Pancreas (tissue), 10 donors: ENCODE results near the gene TMEM131. TPM values are rescaled to one million over a fixed set of nuclear protein-coding genes. Genes with fewer than 3 reads are reported as not detected.

Experiments
- ATAC-seq, 4 donors: fragments of 200-7000 bp; cut with Tn5 transposase; one replicate each; pipeline versions ENCODE4 v1.8.0 to v1.9.1; 2020; ENCODE audit warnings: mild to moderate bottlenecking in 4 of 4, moderate library complexity in 4 of 4
- DNase-seq, 6 donors: peaks; one replicate each; pipeline ENCODE4 v3.0.0-alpha.2; 2020
- FAIRE-seq: peaks from 2 replicates; lab custom pipeline; 2012; peaks lifted over from hg19 to GRCh38; lab: Jason Lieb, UNC
- H3K27ac ChIP-seq, 4 donors: fragments of 200-600 bp; sonication (generic); 1 replicate in 3 of 4; 2 replicates in 1 of 4; pipeline versions ENCODE4 v1.5.0 to v1.8.0; 2020
- H3K27me3 ChIP-seq, 4 donors: fragments of 200-600 bp; one replicate each; pipeline ENCODE4 v1.8.0; 2021
- H3K36me3 ChIP-seq, 3 donors: fragments of 200-600 bp; sonication (generic) in 1 of 3; one replicate each; pipeline versions ENCODE4 v1.5.0 to v1.8.0; 2020 to 2021
- H3K4me1 ChIP-seq, 3 donors: fragments of 200-600 bp; one replicate each; pipeline ENCODE4 v1.8.0; 2021
- H3K4me3 ChIP-seq, 4 donors: fragments of 200-600 bp; sonication (generic) in 2 of 4; one replicate each; pipeline versions ENCODE4 v1.5.0 to v1.8.0; 2020 to 2021
- H3K9me3 ChIP-seq, 4 donors: fragments of 200-600 bp; one replicate each; pipeline ENCODE4 v1.8.0; 2021
- WGBS, 2 donors: extraction: QIAGEN DNeasy Blood & Tissue Kit; methylation state at CpG; one replicate each; pipeline ENCODE4 v1.1.7; 2013; 5-methylcytosine and 5-hydroxymethylcytosine counted together
- intact Hi-C, 3 donors: fragments of 100-400 bp; cut with DNase I; formaldehyde crosslinking; loops; one replicate each; pipeline versions ENCODE4 v1.11.1 to v1.14.2; 2022
- polyA plus RNA-seq, 2 donors: library from polyadenylated mRNA; stranded (reverse); fragments of 200-250 nt; gene quantifications; one replicate each; pipeline ENCODE4 v1.2.3, GENCODE V29; 2013
- total RNA-seq, 6 donors: library from RNA; stranded (reverse); fragmentation: NEBNext Ultra II Directional in 4 of 6; extraction: Animal tissue kit (Norgen Biotek cat#: 25700) in 4 of 6; gene quantifications; one replicate each; pipeline versions ENCODE4 v1.2.1 to v1.2.4, GENCODE V29; 2021 to 2023
- TF ChIP-seq, protein P1 (sequence below), 4 donors: fragments of 200-600 bp; sonication (generic) in 3 of 4; IDR thresholded peaks; one replicate each; pipeline versions ENCODE4 v1.5.0 to v1.8.0; 2021; ENCODE audit warnings: antibody characterized with exemption in 4 of 4
- donor health status: healthy with polysubstance abuse.
- donor health status: DM: no; HTN: no; CAD: no; lungs with moderate emphysema.
- donor health status: DM: no; HTN: no; CAD: no.
- donor health status: control.
- donor health status: control.
- donor health status: Bipolar disorder and iron deficiency.
- donor health status: DM: yes; HTN: yes; CAD: no.
- donor health status: DM: no; HTN: no; CAD: no.
- donor health status: DM: no; HTN: no; CAD: no.
- donor health status: DM: yes; HTN: yes; CAD: no.

The TMEM131 gene
- total and polyA plus RNA-seq, 8 donors: 8.1 to 26.5 (median 19.4) TPM

DNA sequence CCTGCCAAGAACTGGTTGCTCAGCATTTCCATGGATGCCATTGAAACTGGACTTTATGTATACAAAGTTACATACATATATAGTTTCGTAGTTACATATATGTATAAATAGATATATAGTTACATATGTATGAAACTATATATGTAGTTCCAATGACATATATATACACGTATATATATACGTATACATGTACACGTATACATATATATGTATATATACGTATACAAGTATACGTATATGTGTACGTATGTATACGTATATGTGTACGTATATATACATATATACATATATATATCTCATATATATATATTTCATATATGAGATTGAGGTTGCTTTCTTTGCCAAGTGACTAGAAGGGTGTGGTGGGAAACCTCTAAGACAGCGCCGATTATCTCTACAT, 10.6 kb upstream of the TMEM131 start:
- Histone ChIP-seq H3K4me1 (no peaks in the 10 kb centered on the region), H3K4me3 (no peak overlapping the region), H3K27ac (no peak overlapping the region), H3K9me3 (no peaks in the 10 kb centered on the region), H3K27me3 (no peaks in the 10 kb centered on the region), H3K36me3 (no peaks in the 10 kb centered on the region)
- 87 to 95% methylated on average over 11 of the region's 11 CpGs for WGBS, 2 donors
- TF ChIP-seq, protein P1, sequence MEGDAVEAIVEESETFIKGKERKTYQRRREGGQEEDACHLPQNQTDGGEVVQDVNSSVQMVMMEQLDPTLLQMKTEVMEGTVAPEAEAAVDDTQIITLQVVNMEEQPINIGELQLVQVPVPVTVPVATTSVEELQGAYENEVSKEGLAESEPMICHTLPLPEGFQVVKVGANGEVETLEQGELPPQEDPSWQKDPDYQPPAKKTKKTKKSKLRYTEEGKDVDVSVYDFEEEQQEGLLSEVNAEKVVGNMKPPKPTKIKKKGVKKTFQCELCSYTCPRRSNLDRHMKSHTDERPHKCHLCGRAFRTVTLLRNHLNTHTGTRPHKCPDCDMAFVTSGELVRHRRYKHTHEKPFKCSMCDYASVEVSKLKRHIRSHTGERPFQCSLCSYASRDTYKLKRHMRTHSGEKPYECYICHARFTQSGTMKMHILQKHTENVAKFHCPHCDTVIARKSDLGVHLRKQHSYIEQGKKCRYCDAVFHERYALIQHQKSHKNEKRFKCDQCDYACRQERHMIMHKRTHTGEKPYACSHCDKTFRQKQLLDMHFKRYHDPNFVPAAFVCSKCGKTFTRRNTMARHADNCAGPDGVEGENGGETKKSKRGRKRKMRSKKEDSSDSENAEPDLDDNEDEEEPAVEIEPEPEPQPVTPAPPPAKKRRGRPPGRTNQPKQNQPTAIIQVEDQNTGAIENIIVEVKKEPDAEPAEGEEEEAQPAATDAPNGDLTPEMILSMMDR (IDR thresholded peaks at IDR 0.05): no peak
- FAIRE-seq: no peak
- no peak for ATAC-seq
- intact Hi-C loops: no loop called here
- no peak for DNase-seq

DNA sequence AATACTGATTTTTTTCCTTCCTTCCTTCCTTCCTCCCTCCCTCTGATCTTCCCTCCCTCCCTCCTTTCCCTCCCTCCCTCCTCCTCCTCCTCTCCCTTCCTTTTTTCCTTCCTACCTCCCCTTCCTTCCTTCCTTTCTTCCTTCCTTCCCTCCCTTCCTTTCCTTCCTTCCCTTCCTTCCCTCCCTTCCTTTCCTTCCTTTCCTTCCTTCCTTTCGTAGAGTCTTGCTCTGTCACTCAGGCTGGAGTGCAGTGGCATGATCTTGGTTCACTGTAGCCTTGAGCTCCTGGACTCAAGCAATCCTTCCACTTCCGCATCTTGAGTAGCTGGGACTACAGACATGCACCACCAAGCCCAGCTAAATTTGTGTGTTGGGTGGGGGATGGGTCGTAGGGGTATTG, 8.9 kb upstream of the TMEM131 start:
- WGBS, 2 donors: 89 to 93% methylated on average over 3 of the region's 3 CpGs
- TF ChIP-seq, protein P1 (IDR thresholded peaks at IDR 0.05): no peak

DNA sequence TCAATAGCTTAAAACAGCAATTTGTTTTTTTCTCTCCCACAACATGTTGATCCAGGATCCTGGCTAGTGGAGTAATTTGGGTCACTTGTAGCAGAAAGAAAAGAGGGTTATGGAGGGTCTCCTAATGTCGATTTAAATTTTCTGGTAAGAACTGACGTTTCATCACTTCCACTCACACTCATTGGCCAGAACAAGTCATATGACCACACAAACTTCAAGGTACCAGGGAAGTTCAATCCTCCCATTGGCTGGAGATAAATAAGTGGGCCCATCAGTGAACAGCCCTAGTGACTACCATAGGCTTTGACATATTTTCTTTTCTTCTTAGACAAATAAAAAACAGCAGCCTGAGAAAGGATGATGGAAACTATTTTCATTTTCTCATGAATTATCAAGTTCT, 8.3 kb upstream of the TMEM131 start:
- H3K4me3 ChIP-seq: no peak overlapping the region

More for the DNA sequence above, 8.9 kb upstream of the TMEM131 start:
- FAIRE-seq: no peak
- Histone ChIP-seq H3K4me1 (no peaks in the 10 kb centered on the region), H3K36me3 (no peaks in the 10 kb centered on the region), H3K27me3 (no peaks in the 10 kb centered on the region), H3K4me3 (no peak overlapping the region), H3K27ac (no peak overlapping the region), H3K9me3 (no peaks in the 10 kb centered on the region)
- DNase-seq: no peak
- ATAC-seq: no peak
- intact Hi-C loops: no loop called here

DNA sequence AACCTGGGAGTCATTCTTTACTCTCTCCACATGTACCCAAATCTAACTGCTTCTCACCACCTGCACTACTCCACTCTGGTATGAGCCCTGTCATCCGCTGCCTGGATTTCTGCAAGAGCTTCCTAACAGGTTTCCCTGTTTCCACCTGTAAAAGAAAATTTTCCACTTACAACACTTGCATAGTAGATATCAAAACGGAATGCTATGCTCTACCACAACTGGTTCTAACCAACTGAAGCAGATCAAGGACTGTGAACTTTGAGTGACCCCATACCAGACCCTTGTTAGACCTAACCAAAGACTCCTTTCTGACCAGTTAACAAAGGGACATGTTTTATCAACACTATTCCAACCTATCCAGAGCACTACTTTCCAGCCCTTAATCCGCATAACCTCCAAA, 3.8 kb upstream of the TMEM131 start:
- no peak overlapping the region for H3K4me3 ChIP-seq
- no peaks in the 10 kb centered on the region for H3K9me3 ChIP-seq
- peaks cover 0 to 4% (median 0%) of the 10 kb centered on the region in 3 donors for H3K4me1 ChIP-seq
- TF ChIP-seq, protein P1 (IDR thresholded peaks at IDR 0.05): no peak
- DNase-seq: no peak
- no peak for ATAC-seq
- no peak overlapping the region for H3K27ac ChIP-seq
- 79 to 84% methylated on average over 3 of the region's 3 CpGs for WGBS, 2 donors
- no peak for FAIRE-seq
- no peaks in the 10 kb centered on the region for H3K27me3 ChIP-seq
- intact Hi-C loops: no loop called here
- H3K36me3 ChIP-seq: no peaks in the 10 kb centered on the region

More for the DNA sequence above, 8.3 kb upstream of the TMEM131 start:
- H3K27ac ChIP-seq: no peak overlapping the region
- WGBS, 2 donors: 78 to 86% methylated on average over 2 of the region's 2 CpGs
- intact Hi-C loops: no loop called here
- H3K4me1 ChIP-seq: no peaks in the 10 kb centered on the region
- TF ChIP-seq, protein P1 (IDR thresholded peaks at IDR 0.05): no peak
- H3K9me3 ChIP-seq: no peaks in the 10 kb centered on the region
- H3K27me3 ChIP-seq: no peaks in the 10 kb centered on the region
- DNase-seq: no peak
- no peaks in the 10 kb centered on the region for H3K36me3 ChIP-seq
- no peak for ATAC-seq
- no peak for FAIRE-seq

DNA sequence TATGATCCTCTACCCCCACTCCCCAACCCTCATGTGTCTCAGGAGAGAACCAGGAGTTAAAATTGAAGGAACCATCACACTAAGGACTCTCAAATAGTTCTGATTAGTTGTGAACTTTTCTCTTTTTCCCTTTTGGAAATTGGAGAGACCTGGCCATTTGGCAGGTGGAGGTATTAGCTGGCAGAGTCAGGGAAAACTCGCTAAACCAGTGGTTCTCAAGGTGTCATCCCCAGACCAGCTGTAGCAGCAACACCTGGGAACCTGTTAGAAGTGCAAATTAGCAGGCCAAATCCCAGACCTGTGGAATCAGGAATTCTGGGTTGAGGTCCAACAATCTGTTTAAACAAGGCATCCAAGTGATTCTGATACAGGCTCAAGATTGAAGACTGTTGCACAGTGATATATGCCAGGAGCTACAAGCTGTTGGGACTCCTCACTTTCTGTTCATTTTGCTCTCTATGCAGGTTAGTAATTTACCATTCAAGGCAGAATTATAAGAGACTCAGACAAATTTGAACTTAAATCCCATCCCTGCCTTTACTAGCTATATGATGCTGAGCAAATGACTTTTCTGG, 2.8 kb upstream of the TMEM131 start:
- Histone ChIP-seq H3K27ac (no peak overlapping the region), H3K36me3 (no peaks in the 10 kb centered on the region), H3K4me1 (peaks cover 0 to 13% (median 0%) of the 10 kb centered on the region in 3 donors), H3K27me3 (no peaks in the 10 kb centered on the region), H3K9me3 (no peaks in the 10 kb centered on the region), H3K4me3 (no peak overlapping the region)
- no peak for DNase-seq
- intact Hi-C loops: no loop called here
- FAIRE-seq: no peak
- WGBS, 2 donors: 70 to 81% methylated on average over 1 of the region's 1 CpG
- TF ChIP-seq, protein P1 (IDR thresholded peaks at IDR 0.05): no peak
- no peak for ATAC-seq
